DOHH2 (cell line): ENCODE results near the gene RSPO4.

Experiments
- H3F3A ChIP-seq: fragments of 200-600 bp; sonication (generic), shearing (Covaris generic); 2 replicates; pipeline ENCODE4 v1.6.0; 2016; ENCODE audit warnings: antibody characterized with exemption, mild to moderate bottlenecking; ENCODE audit not compliant: control insufficient read depth, insufficient read depth
- H3K27ac ChIP-seq: fragments of 200-600 bp; sonication (generic); 2 replicates; pipeline ENCODE4 v1.5.1; 2014; ENCODE audit warnings: low read depth, mild to moderate bottlenecking, low read length, moderate library complexity
- H3K27me3 ChIP-seq: fragments of 200-600 bp; sonication (generic); 2 replicates; pipeline ENCODE4 v1.6.1; 2014; ENCODE audit warnings: mild to moderate bottlenecking, low read length, mixed read lengths; ENCODE audit not compliant: control insufficient read depth
- H3K36me3 ChIP-seq: fragments of 200-600 bp; sonication (generic); 2 replicates; pipeline ENCODE4 v1.6.1; 2014; ENCODE audit warnings: mild to moderate bottlenecking, low read length, moderate library complexity, mixed read lengths; ENCODE audit not compliant: control insufficient read depth
- H3K4me1 ChIP-seq: fragments of 200-600 bp; sonication (generic); 2 replicates; pipeline ENCODE4 v1.6.1; 2014; ENCODE audit warnings: mild to moderate bottlenecking, low read length, mixed read lengths; ENCODE audit not compliant: control insufficient read depth
- H3K4me2 ChIP-seq: fragments of 200-600 bp; sonication (generic); 2 replicates; pipeline ENCODE4 v1.6.0; 2014; ENCODE audit warnings: mild to moderate bottlenecking, low read length, moderate library complexity
- H3K4me3 ChIP-seq: fragments of 200-600 bp; sonication (generic); 2 replicates; pipeline ENCODE4 v1.5.1; 2014; ENCODE audit warnings: mild to moderate bottlenecking, low read length, mixed read lengths
- H3K79me2 ChIP-seq: fragments of 200-600 bp; sonication (generic); 2 replicates; pipeline ENCODE4 v1.6.1; 2014; ENCODE audit warnings: mild to moderate bottlenecking, low read length, mixed read lengths; ENCODE audit not compliant: control insufficient read depth
- H3K9me2 ChIP-seq: fragments of 200-600 bp; sonication (generic); replicated peaks from 2 replicates; pipeline ENCODE4 v1.6.1; 2014; ENCODE audit warnings: mild to moderate bottlenecking, low read length, mixed read lengths; ENCODE audit not compliant: control insufficient read depth
- H3K9me3 ChIP-seq: fragments of 200-600 bp; sonication (generic); 2 replicates; pipeline ENCODE4 v1.6.1; 2014; ENCODE audit warnings: antibody characterized with exemption, low read length, mixed read lengths; ENCODE audit not compliant: control insufficient read depth, insufficient read depth
- H4K20me1 ChIP-seq: fragments of 200-600 bp; sonication (generic); 2 replicates; pipeline ENCODE4 v1.6.0; 2014; ENCODE audit warnings: low read depth, mild to moderate bottlenecking, antibody characterized with exemption, low read length, moderate library complexity; ENCODE audit not compliant: control insufficient read depth, insufficient read depth
- CTCF ChIP-seq: fragments of 200-600 bp; sonication (generic); IDR thresholded peaks from one replicate; pipeline ENCODE4 v1.5.1; 2014; ENCODE audit warnings: antibody characterized with exemption, mild to moderate bottlenecking, low read depth, low read length; ENCODE audit not compliant: poor library complexity, severe bottlenecking
- EZH2phosphoT487 ChIP-seq: fragments of 200-600 bp; sonication (generic); IDR thresholded peaks from 2 replicates; pipeline ENCODE4 v1.6.1; 2017; ENCODE audit warnings: borderline replicate concordance, mild to moderate bottlenecking, antibody characterized with exemption, low read length, moderate library complexity, mixed read lengths

Gene RSPO4

GRCh38 chr20:995170-995569 lies 6.9 kb downstream of the RSPO4 start:
- Histone ChIP-seq H3F3A (no peaks in the 10 kb centered on the region), H3K27me3 (no peaks in the 10 kb centered on the region), H3K9me2 (no peaks in the 10 kb centered on the region), H3K27ac (no peak overlapping the region), H3K9me3 (no peaks in the 10 kb centered on the region), H3K36me3 (no peaks in the 10 kb centered on the region), H3K79me2 (no peaks in the 10 kb centered on the region), H3K4me1 (no peaks in the 10 kb centered on the region), H4K20me1 (no peaks in the 10 kb centered on the region), H3K4me2 (no peak overlapping the region), H3K4me3 (no peak overlapping the region)
- TF ChIP-seq CTCF (no peak), EZH2phosphoT487 (no peak)

- Histone ChIP-seq H3K9me2 (no peaks in the 10 kb centered on the region), H3K4me1 (no peaks in the 10 kb centered on the region), H3K79me2 (no peaks in the 10 kb centered on the region), H4K20me1 (no peaks in the 10 kb centered on the region), H3K4me2 (no peak overlapping the region), H3K27me3 (no peaks in the 10 kb centered on the region), H3K27ac (no peak overlapping the region), H3F3A (no peaks in the 10 kb centered on the region), H3K9me3 (no peaks in the 10 kb centered on the region), H3K4me3 (no peak overlapping the region), H3K36me3 (no peaks in the 10 kb centered on the region)
- TF ChIP-seq CTCF (no peak), EZH2phosphoT487 (no peak)
Observed at GRCh38 chr20:992801-993535, 9.1 kb downstream of the RSPO4 start.

DNA sequence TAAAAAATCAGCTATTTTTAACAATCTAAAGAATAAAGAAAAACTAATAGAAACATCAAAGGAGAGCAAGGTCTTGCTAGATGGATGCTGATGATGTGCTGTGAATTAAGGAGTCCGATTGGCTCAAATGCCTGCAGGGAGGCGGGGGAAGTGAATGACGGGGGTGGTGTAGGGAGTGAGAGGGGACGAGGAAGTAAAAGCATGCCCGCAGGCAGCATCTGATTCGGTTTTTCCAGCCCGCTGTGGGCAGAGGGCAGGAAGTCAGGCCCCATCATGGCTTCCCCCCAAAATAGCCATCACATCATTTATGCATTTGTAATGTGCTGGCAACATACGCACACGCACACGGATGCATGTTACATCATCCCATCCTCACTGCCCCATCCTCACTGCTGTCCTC lies 10.3 kb downstream of the RSPO4 start:
- H3K9me3 ChIP-seq = no peaks in the 10 kb centered on the region
- no peaks in the 10 kb centered on the region for H3K36me3 ChIP-seq
- H3K4me2 ChIP-seq = no peak overlapping the region
- H3K27ac ChIP-seq = no peak overlapping the region
- H3K9me2 ChIP-seq = no peaks in the 10 kb centered on the region
- H3K4me3 ChIP-seq = no peak overlapping the region
- no peaks in the 10 kb centered on the region for H3K79me2 ChIP-seq
- TF ChIP-seq CTCF (no peak), EZH2phosphoT487 (no peak)
- H3K4me1 ChIP-seq = no peaks in the 10 kb centered on the region
- H3K27me3 ChIP-seq = no peaks in the 10 kb centered on the region
- no peaks in the 10 kb centered on the region for H4K20me1 ChIP-seq
- H3F3A ChIP-seq = no peaks in the 10 kb centered on the region
